ENCODE measurements around the gene TACC3.

TACC3 gene

DNA sequence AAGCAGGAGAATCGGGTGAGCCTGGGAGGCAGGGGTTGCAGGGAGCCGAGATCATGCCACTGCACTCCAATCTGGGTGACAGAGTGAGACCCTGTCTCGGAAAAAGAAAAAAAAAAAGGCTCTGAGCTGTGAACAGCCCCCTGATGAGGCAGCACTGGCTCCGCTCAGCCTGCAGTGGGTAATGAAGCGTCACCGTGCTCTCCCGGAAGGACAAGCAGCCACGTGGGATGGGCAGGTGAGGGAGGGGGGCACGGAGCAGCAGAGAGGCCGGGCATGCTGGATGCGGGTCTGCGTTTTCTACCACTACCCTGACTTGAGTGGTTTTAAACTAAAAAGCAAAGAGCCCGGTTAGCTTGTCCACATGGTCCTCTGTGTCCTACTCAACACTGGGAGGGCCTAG lies 15.5 kb downstream of the TACC3 start:
- TF ChIP-seq, protein P1, sequence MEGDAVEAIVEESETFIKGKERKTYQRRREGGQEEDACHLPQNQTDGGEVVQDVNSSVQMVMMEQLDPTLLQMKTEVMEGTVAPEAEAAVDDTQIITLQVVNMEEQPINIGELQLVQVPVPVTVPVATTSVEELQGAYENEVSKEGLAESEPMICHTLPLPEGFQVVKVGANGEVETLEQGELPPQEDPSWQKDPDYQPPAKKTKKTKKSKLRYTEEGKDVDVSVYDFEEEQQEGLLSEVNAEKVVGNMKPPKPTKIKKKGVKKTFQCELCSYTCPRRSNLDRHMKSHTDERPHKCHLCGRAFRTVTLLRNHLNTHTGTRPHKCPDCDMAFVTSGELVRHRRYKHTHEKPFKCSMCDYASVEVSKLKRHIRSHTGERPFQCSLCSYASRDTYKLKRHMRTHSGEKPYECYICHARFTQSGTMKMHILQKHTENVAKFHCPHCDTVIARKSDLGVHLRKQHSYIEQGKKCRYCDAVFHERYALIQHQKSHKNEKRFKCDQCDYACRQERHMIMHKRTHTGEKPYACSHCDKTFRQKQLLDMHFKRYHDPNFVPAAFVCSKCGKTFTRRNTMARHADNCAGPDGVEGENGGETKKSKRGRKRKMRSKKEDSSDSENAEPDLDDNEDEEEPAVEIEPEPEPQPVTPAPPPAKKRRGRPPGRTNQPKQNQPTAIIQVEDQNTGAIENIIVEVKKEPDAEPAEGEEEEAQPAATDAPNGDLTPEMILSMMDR (IDR thresholded peaks at IDR 0.05) = no peak
- TF ChIP-seq ZFX (IDR thresholded peaks at IDR 0.05; ENCODE audit: borderline replicate concordance) = no peak
- H3K27ac ChIP-seq = no peak overlapping the region

DNA sequence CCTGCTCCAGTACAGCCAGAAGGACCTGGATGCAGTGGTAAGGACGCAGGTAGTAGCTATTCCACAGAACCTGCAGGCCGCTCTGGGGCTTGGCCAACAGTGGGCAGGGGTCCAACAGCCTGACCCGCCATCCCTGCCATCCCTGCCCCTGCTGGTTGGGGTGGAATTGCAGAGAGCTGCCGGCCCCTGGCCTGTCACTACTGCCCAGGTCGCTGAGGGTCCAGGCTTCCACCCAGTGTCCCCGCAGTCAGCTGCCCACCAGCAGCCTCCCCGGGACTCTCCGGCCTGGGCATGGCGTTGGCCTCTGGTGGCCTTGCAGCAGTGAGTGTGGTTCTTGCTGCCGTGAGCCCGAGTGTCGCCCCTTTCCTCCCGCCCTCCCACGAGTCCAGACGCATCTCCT lies 16.3 kb downstream of the TACC3 start:
- H3K27ac ChIP-seq = no peak overlapping the region
- TF ChIP-seq ZFX (IDR thresholded peaks at IDR 0.05; ENCODE audit: borderline replicate concordance) = no peak
- TF ChIP-seq, protein P1 (IDR thresholded peaks at IDR 0.05) = no peak

DNA sequence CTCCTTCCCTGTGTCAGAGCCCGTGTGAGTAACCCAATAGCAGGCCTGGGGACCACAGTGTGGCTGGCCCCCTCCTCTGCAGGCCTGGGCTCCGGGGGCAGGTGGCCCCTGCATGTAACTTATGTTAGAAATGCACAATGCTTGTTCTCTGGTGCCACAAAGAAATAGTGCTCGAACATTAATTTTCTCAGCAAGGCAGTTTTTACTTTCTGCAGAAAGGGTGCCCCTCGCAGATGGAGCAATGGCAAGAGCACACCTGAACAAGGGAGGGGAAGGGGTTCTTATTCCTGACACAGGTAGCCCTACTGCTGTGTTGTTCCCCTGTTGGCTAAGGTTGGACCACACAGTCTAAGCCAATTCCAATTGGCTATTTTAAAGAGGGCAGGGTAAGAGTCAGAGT lies 17.1 kb downstream of the TACC3 start:
- TF ChIP-seq ZFX (IDR thresholded peaks at IDR 0.05; ENCODE audit: borderline replicate concordance) = no peak
- TF ChIP-seq, protein P1 (IDR thresholded peaks at IDR 0.05) = no peak
- no peak overlapping the region for H3K27ac ChIP-seq

DNA sequence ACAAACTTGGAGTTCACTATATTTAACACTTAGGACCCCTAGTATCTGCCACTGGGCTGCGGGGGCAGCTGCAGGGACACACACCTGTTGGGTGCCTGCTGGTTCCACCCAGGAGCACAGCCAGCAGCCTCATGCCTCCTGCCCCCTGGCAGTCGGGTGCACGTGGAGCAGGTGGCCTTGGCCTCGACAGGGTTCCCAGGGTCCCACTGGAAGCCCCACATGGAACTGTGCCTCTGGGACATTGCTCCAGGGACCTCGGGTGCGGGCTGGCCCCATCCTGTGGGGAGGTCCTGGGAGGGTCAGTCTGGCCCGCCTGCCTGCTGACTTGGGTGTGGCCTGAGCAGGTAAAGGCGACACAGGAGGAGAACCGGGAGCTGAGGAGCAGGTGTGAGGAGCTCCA lies 18.0 kb downstream of the TACC3 start:
- no peak for TF ChIP-seq ZFX (IDR thresholded peaks at IDR 0.05; ENCODE audit: borderline replicate concordance)
- TF ChIP-seq, protein P1 (IDR thresholded peaks at IDR 0.05) = no peak
- H3K27ac ChIP-seq = no peak overlapping the region

DNA sequence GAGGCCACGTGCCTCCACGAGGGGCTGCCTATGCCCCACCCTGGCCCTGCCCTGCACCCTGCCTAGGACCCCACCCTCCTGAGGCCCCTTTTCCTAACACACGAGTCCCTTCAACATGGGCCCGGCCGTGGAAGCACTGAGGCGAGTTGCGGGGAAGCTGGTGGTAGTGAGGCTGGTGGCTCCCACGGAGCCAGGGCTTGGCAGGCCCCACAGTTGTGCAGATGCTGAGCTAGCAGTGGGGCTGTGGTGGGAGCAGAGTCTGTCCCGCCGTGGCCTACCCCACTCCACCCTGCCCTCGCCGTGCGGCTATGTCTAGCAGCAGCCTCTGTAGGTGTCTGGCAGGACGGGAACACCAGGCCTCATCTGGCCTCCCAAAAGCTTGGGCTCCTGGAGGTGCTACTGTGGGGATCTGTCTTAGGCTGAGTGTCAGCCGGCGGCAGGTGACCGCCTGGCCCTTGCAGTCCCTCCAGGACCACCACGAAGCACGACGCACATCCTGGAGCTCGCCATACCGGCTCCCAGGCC lies 18.8 kb downstream of the TACC3 start:
- TF ChIP-seq ZFX (IDR thresholded peaks at IDR 0.05; ENCODE audit: borderline replicate concordance) = no peak

DNA sequence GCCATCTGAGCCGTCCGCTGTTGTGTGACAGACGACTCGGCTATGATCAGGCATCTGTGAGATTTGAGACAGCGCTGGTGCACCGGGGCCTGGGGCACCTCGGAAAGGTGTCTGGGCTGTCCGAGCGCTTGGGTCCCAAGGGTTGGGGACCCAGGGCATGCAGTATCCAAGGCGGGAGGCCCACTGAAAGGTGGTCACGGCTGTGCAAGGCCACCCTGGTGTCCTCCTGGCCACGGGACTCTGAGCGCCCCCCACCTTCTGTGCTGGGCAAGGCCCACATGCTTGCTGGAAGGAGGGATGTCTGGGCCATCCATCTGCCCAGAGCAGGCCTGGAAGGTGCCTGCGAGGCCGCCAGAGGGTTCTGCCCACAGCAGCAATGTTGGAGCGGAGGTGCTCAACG lies 19.9 kb downstream of the TACC3 start:
- TF ChIP-seq, protein P1 (IDR thresholded peaks at IDR 0.05) = no peak
- H3K27ac ChIP-seq = no peak overlapping the region

More for the DNA sequence above, 18.8 kb downstream of the TACC3 start:
- no peak overlapping the region for H3K27ac ChIP-seq

DNA sequence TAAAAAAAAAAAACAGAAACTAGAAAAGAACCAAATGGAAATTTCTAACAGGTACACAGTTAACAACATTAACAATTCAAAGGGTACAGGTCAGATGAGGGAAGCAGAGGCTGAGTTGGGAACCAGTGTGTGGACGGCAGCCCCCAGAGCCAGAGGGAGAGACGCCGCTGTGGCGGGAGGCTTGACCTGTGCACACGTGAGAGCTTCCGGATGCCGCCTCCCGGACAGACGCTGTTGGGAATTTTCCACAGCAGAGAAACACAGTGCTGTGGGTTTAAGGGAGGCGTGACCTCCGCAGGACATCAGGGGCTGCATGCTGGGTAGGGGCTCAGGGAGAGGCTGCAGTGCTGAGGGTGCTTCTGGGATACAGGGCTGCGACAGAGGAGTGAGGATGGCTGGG lies 22.2 kb downstream of the TACC3 start:
- no peak overlapping the region for H3K27ac ChIP-seq
- TF ChIP-seq, protein P1 (IDR thresholded peaks at IDR 0.05) = no peak
- no peak for TF ChIP-seq ZFX (IDR thresholded peaks at IDR 0.05; ENCODE audit: borderline replicate concordance)

DNA sequence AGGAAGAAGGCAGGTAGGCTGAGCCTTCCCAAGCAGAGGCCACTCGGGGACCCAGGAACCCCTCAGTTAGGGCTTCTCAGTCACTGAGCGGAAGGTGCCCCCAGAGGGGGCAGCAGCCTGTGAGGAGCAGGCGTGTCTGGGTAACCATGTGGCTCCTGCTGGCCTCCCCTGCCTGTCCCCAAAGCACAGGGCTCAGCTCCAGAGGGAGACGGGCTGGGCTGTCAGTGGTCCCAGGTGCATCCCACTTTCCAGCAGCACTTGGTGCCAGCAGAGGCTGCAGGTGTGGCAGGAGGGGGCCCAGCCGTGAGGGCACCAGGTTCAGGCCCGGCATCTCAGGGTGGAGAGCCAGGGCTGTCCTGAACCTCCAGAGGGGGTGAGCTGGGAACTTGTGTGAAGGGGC lies 22.7 kb downstream of the TACC3 start:
- H3K27ac ChIP-seq = 0 out of 2 replicates have a peak overlapping the region, but pooled peaks have one; percentile 13
- TF ChIP-seq, protein P1 (IDR thresholded peaks at IDR 0.05) = no peak
- TF ChIP-seq ZFX (IDR thresholded peaks at IDR 0.05; ENCODE audit: borderline replicate concordance) = no peak

Data from 22Rv1 (cell line).